Activated effector memory CD4-positive, alpha-beta T cell treated with Interleukin-2 at 50 U/mL for 16 hours (primary cell): ENCODE results near the gene SLC22A31.
A peak's percentile ranks its signal among the peaks of the same experiment; 100 is the strongest.
"Not testable (repeated sequence)": the region's sequence is repeated elsewhere in the genome, so short reads cannot be mapped to it uniquely, and the experiment has no call there.

Source experiments
- DNase-seq: peaks from one replicate; pipeline ENCODE4 v3.0.0-alpha.2; 2020

SLC22A31 gene

GRCh38 chr16:89178453-89179147 lies 21.7 kb downstream of the SLC22A31 start:
- DNase-seq: no peak

GRCh38 chr16:89177501-89177900 lies 22.8 kb downstream of the SLC22A31 start:
- no peak for DNase-seq

- no peak for DNase-seq
Observed at GRCh38 chr16:89176717-89177116, 23.6 kb downstream of the SLC22A31 start.

- DNase-seq: no peak
Observed at GRCh38 chr16:89176147-89176690, 24.1 kb downstream of the SLC22A31 start.

- DNase-seq: no peak
Observed at GRCh38 chr16:89175280-89176146, 24.8 kb downstream of the SLC22A31 start.

GRCh38 chr16:89174877-89175276 lies 25.5 kb downstream of the SLC22A31 start:
- no peak for DNase-seq

GRCh38 chr16:89174055-89174827 lies 26.1 kb downstream of the SLC22A31 start:
- no peak for DNase-seq

- no peak for DNase-seq
Observed at GRCh38 chr16:89173174-89173921, 27.0 kb downstream of the SLC22A31 start.

- DNase-seq: no peak
Observed at GRCh38 chr16:89172528-89173173, 27.7 kb downstream of the SLC22A31 start.

- no peak for DNase-seq
Observed at GRCh38 chr16:89172171-89172527, 28.2 kb downstream of the SLC22A31 start.

- DNase-seq: peak; percentile 92
Observed at GRCh38 chr16:89171216-89172170, 28.8 kb downstream of the SLC22A31 start, which contains the start of gene CDH15. CDH15 (plus strand) TSS chr16:89171748; CDS start chr16:89171832, 84 bp downstream.

GRCh38 chr16:89170346-89171215 lies 29.8 kb downstream of the SLC22A31 start:
- no peak for DNase-seq

GRCh38 chr16:89169778-89170177 lies 30.6 kb downstream of the SLC22A31 start:
- no peak for DNase-seq

GRCh38 chr16:89168381-89169189 lies 31.8 kb downstream of the SLC22A31 start:
- DNase-seq: no peak

GRCh38 chr16:89167425-89167941 lies 32.9 kb downstream of the SLC22A31 start:
- peak; percentile 66 for DNase-seq

- DNase-seq: no peak
Observed at GRCh38 chr16:89166696-89167424, 33.5 kb downstream of the SLC22A31 start.

- DNase-seq: not testable (repeated sequence)
Observed at GRCh38 chr16:89165681-89165979, 34.7 kb downstream of the SLC22A31 start.
